Cardiac muscle cell (in vitro differentiated cells and primary cell): ENCODE data around the gene ITGA11. TPM values are rescaled to one million over a fixed set of nuclear protein-coding genes. Genes with fewer than 3 reads are reported as not detected.

Source experiments
- DNase-seq, 2 donors: peaks; one replicate each; pipeline versions ENCODE4 v3.0.0 to v3.0.0-alpha.2; 2010 to 2017; ENCODE audit warnings: low read depth in 1 of 2, low spot score in 1 of 2
- H3K27ac ChIP-seq: fragments of 200-600 bp; sonication (generic); 2 replicates; pipeline ENCODE4 v1.5.1; 2016
- H3K27me3 ChIP-seq: fragments of 200-600 bp; sonication (generic); 2 replicates; pipeline ENCODE4 v1.6.0; 2016; ENCODE audit warnings: control low read depth
- H3K36me3 ChIP-seq: fragments of 200-600 bp; sonication (generic); 2 replicates; pipeline ENCODE4 v1.5.1; 2016; ENCODE audit warnings: control low read depth
- H3K4me1 ChIP-seq: fragments of 200-600 bp; sonication (generic); 2 replicates; pipeline ENCODE4 v1.8.1; 2017; ENCODE audit warnings: low read depth, mild to moderate bottlenecking, mixed run types
- H3K4me3 ChIP-seq: fragments of 200-600 bp; sonication (generic); 2 replicates; pipeline ENCODE4 v1.5.1; 2016; ENCODE audit warnings: mild to moderate bottlenecking
- H3K9me3 ChIP-seq: fragments of 200-600 bp; sonication (generic); 2 replicates; pipeline ENCODE4 v1.5.1; 2017; ENCODE audit warnings: low read depth, mild to moderate bottlenecking, control low read depth
- polyA plus RNA-seq: library from polyadenylated mRNA; unstranded; fragments of >200 nt; fragmentation: Nextera tagmentation; extraction: Ambion mirVana; gene quantifications from 2 replicates; pipeline ENCODE4 v1.2.1, GENCODE V29; 2016
- total RNA-seq: library from RNA; depleted of rRNA; stranded (reverse); fragments of >200 nt; gene quantifications from 2 replicates; pipeline ENCODE4 v1.2.3, GENCODE V29; 2016
- TF ChIP-seq, protein P1 (sequence below): IDR thresholded peaks from 2 replicates; pipeline ENCODE4 v1.5.1; 2012; ENCODE audit warnings: low read depth, mild to moderate bottlenecking, low read length

The ITGA11 gene
- total and polyA plus RNA-seq, 2 experiments from 2014 or later, result 0.12 to 1.2 TPM

DNA sequence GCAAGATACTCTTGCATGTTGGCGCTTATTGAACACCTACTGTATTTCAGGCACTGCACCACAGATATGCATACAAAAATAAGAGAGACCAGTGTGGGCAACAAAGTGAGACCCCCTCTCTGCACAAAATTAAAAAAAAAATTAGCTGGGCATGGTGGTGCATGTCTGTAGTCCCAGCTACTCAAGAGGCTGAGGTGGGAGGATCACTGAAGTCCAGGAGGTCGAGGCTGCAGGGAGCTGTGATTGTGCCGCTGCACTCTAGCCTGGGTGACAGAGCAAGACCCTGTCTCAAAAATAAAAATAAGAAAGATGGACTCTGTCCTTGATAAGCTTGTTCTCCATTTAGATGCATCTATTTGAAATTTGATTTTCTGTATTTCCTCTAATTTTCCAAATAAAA is 133.6 kb downstream of the ITGA11 start:
- H3K36me3 ChIP-seq, result no peaks in the 10 kb centered on the region
- H3K27me3 ChIP-seq, result no peaks in the 10 kb centered on the region
- no peak overlapping the region for H3K27ac ChIP-seq
- H3K4me3 ChIP-seq, result no peak overlapping the region
- H3K9me3 ChIP-seq, result no peaks in the 10 kb centered on the region
- TF ChIP-seq, protein P1, sequence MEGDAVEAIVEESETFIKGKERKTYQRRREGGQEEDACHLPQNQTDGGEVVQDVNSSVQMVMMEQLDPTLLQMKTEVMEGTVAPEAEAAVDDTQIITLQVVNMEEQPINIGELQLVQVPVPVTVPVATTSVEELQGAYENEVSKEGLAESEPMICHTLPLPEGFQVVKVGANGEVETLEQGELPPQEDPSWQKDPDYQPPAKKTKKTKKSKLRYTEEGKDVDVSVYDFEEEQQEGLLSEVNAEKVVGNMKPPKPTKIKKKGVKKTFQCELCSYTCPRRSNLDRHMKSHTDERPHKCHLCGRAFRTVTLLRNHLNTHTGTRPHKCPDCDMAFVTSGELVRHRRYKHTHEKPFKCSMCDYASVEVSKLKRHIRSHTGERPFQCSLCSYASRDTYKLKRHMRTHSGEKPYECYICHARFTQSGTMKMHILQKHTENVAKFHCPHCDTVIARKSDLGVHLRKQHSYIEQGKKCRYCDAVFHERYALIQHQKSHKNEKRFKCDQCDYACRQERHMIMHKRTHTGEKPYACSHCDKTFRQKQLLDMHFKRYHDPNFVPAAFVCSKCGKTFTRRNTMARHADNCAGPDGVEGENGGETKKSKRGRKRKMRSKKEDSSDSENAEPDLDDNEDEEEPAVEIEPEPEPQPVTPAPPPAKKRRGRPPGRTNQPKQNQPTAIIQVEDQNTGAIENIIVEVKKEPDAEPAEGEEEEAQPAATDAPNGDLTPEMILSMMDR, result no peak
- no peaks in the 10 kb centered on the region for H3K4me1 ChIP-seq
- no peak for DNase-seq

DNA sequence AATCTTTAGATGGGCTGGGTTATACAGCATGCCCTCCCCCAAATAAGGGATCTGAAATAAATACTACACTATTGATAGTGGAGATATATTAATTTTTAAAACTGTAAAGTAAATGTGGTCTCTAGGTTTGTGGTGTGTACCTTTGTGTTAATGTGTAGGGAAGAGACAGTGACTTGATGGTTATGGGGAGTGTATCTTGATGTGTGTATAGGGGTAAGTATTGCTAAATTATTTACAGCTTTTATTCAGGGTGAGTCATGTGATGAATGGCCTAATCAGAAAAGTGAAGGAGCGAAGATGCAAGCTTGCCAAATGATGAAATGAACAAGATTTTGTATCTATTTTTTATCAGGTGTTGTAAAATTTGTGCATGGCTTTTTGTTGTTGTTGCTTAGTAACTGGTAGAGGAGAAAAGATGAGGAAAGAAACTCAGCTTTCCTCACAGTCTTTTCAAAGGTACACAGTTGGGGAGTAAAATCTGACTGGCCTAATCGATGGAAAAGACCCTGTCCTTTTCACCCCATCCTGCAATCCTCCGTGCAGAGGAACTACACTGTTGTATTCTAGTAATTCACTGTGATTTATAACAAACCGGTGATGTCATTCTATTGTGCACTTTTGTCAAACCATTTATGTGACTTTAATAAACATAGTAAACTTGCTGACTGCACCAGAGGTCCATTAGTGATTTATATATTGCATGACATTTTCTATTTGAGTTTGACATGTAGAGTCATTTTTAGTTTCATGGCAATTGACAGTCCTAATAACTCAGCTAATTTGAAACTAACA is 136.8 kb downstream of the ITGA11 start:
- no peaks in the 10 kb centered on the region for H3K4me1 ChIP-seq
- TF ChIP-seq, protein P1, result no peak
- no peak overlapping the region for H3K4me3 ChIP-seq
- no peak overlapping the region for H3K27ac ChIP-seq
- H3K9me3 ChIP-seq, result no peaks in the 10 kb centered on the region
- H3K36me3 ChIP-seq, result peaks cover 15% of the 10 kb centered on the region
- DNase-seq, result no peak
- H3K27me3 ChIP-seq, result no peaks in the 10 kb centered on the region

DNA sequence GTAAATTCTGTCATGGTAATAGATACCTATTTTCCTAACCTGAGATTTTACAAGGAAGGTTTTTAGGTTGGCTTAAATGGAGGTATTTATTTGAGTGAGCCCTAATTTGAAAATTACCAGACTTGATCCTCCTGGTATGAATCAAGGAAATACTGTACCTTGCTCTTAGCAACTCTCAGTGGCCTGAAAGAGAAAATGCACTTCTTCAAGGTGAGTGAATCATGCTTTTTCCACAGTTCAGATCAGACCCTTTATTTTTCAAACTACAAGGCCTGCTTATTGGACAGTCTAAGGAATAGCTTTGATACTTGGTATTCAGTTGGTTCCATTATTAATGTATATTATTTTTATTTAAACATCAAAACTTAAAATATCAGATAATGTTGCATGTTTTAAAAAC is 139.0 kb downstream of the ITGA11 start:
- TF ChIP-seq, protein P1, result no peak
- H3K4me3 ChIP-seq, result no peak overlapping the region
- no peak for DNase-seq
- H3K36me3 ChIP-seq, result peaks cover 21% of the 10 kb centered on the region
- no peaks in the 10 kb centered on the region for H3K9me3 ChIP-seq
- H3K27ac ChIP-seq, result no peak overlapping the region
- no peaks in the 10 kb centered on the region for H3K4me1 ChIP-seq
- no peaks in the 10 kb centered on the region for H3K27me3 ChIP-seq

DNA sequence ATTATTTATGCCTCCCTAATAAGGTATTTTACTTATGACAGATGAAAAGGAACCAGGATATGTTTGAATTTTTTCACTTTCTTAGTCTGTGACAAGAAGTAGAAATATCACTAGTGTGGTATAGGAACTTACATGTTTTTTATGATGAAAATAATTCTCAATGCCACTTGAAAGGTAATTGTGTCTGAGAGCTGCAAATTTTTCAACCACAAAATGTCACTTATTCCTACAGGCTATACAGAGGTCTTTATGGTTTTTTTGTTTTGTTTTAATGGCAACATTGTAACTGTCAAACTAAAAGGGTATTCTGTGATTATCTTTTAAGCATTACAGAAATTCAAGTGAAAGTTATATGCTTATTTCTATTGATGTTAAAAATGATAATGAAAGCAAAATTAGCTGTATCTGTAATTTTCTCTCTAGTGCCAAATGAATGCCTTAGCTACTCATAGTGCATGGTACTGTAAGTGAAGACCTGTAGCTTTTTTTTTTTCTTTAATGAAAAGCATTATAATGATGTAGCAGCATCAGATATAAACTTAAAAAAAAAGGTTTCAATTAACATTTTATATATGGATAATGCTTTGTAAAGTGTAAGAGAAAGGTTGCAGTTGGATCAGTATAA is 139.7 kb downstream of the ITGA11 start:
- Histone ChIP-seq H3K36me3 (peaks cover 21% of the 10 kb centered on the region), H3K4me1 (no peaks in the 10 kb centered on the region), H3K27me3 (no peaks in the 10 kb centered on the region), H3K4me3 (no peak overlapping the region), H3K27ac (no peak overlapping the region), H3K9me3 (no peaks in the 10 kb centered on the region)
- DNase-seq, result no peak
- TF ChIP-seq, protein P1, result no peak

- no peak for DNase-seq
- Histone ChIP-seq H3K27ac (peak overlapping the region; percentile 24), H3K4me3 (no peak overlapping the region), H3K9me3 (no peaks in the 10 kb centered on the region), H3K27me3 (no peaks in the 10 kb centered on the region), H3K36me3 (peaks cover 21% of the 10 kb centered on the region), H3K4me1 (no peaks in the 10 kb centered on the region)
- TF ChIP-seq, protein P1, result no peak
Measured at GRCh38 chr15:68290715-68291114, 141.2 kb downstream of the ITGA11 start.
